SU-DHL-6 (cell line): ENCODE measurements around the gene DCLK1.

ENCODE experiments used
- EZH2phosphoT487 ChIP-seq: fragments of 200-600 bp; sonication (generic), shearing (Covaris generic); conservative IDR thresholded peaks from 2 replicates; pipeline ENCODE4 v1.6.1; 2018; ENCODE audit warnings: mild to moderate bottlenecking, antibody characterized with exemption, low read length, moderate library complexity, mixed read lengths
- TF ChIP-seq, protein P1 (sequence below): fragments of 200-600 bp; sonication (generic); IDR thresholded peaks from one replicate; pipeline ENCODE4 v1.5.1; 2017; ENCODE audit warnings: antibody characterized with exemption, mild to moderate bottlenecking, low read length, moderate library complexity; ENCODE audit not compliant: insufficient read depth, poor library complexity, severe bottlenecking

DNA sequence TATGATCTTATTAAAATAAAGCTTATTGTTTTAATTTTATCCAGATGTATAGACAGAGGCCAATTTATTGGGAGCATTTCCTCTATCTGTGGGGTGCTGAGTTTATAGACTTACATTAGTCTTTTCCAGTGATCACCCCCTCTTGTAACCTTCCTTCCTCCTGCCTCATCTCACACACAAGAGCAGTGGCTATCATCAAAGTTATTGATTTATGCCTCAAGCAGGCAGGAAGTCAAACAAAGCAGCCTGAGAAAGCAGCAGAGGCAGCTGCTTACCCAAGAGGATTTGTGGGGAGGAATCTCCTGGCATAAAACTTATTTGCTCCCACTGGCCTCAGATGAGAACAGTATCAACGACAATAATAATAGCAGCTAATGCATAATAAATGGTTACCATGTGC is 26.3 kb upstream of the DCLK1 start:
- TF ChIP-seq, protein P1, sequence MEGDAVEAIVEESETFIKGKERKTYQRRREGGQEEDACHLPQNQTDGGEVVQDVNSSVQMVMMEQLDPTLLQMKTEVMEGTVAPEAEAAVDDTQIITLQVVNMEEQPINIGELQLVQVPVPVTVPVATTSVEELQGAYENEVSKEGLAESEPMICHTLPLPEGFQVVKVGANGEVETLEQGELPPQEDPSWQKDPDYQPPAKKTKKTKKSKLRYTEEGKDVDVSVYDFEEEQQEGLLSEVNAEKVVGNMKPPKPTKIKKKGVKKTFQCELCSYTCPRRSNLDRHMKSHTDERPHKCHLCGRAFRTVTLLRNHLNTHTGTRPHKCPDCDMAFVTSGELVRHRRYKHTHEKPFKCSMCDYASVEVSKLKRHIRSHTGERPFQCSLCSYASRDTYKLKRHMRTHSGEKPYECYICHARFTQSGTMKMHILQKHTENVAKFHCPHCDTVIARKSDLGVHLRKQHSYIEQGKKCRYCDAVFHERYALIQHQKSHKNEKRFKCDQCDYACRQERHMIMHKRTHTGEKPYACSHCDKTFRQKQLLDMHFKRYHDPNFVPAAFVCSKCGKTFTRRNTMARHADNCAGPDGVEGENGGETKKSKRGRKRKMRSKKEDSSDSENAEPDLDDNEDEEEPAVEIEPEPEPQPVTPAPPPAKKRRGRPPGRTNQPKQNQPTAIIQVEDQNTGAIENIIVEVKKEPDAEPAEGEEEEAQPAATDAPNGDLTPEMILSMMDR, result no peak
- TF ChIP-seq EZH2phosphoT487, result no peak
